CD4-positive, alpha-beta T cell (primary cell): ENCODE data around the gene NUP160. TPM values are rescaled to one million over a fixed set of nuclear protein-coding genes. Genes with fewer than 3 reads are reported as not detected.

Experiments
- ATAC-seq: fragments of 200-7000 bp; cut with Tn5 transposase; one replicate; pipeline ENCODE4 v1.10.0; 2022; ENCODE audit warnings: mild to moderate bottlenecking; ENCODE audit not compliant: poor library complexity
- CTCF ChIA-PET: fragments of 350-600 bp; sonication (Branson Sonifier 250); formaldehyde crosslinking; loops from one replicate; lab custom pipeline; 2021; ENCODE audit warnings: antibody characterized with exemption, inconsistent platforms; lab: Charles Lee
- POLR2A ChIA-PET: fragments of 350-600 bp; sonication (Branson Sonifier 250); formaldehyde crosslinking; loops from one replicate; lab custom pipeline; 2021; ENCODE audit warnings: antibody characterized with exemption, inconsistent platforms; lab: Charles Lee
- DNase-seq, 14 experiments: peaks; one replicate each; pipeline ENCODE4 v3.0.0-alpha.2; 2013 to 2020; ENCODE audit warnings: mixed read lengths in 2 of 14
- H3K27ac ChIP-seq, 2 donors: one replicate each; pipeline versions ENCODE4 v1.5.1 to v1.7.0; 2013; ENCODE audit warnings: low read length in 2 of 2, low read depth in 1 of 2, mild to moderate bottlenecking in 1 of 2
- H3K27me3 ChIP-seq, 2 experiments: 1 replicate in 1 of 2; 2 replicates in 1 of 2; pipeline versions ENCODE4 v1.6.1 to v1.7.0; 2013; ENCODE audit warnings: low read length in 2 of 2, control low read depth in 1 of 2, mild to moderate bottlenecking in 1 of 2, moderate library complexity in 1 of 2; ENCODE audit not compliant: insufficient read depth in 2 of 2, control insufficient read depth in 1 of 2
- H3K36me3 ChIP-seq: one replicate; pipeline ENCODE4 v1.6.1; 2013; ENCODE audit warnings: low read length, control low read depth; ENCODE audit not compliant: insufficient read depth
- H3K4me1 ChIP-seq: one replicate; pipeline ENCODE4 v1.6.1; 2013; ENCODE audit warnings: low read length, control low read depth; ENCODE audit not compliant: insufficient read depth
- H3K4me3 ChIP-seq: one replicate; pipeline ENCODE4 v1.5.1; 2013; ENCODE audit warnings: mild to moderate bottlenecking, low read length, moderate library complexity
- H3K9me3 ChIP-seq, 2 experiments: 1 replicate in 1 of 2; 2 replicates in 1 of 2; pipeline versions ENCODE4 v1.6.1 to v1.7.0; 2013; ENCODE audit warnings: low read length in 2 of 2, mild to moderate bottlenecking in 2 of 2, control low read depth in 1 of 2, moderate library complexity in 1 of 2; ENCODE audit not compliant: control insufficient read depth in 1 of 2, insufficient read depth in 1 of 2
- H3K27ac Mint-ChIP-seq: one replicate; pipeline ENCODE4 v1.8.0; 2020; ENCODE audit warnings: mixed read lengths
- H3K27me3 Mint-ChIP-seq: one replicate; pipeline ENCODE4 v1.8.0; 2021; ENCODE audit warnings: mixed read lengths
- H3K36me3 Mint-ChIP-seq: one replicate; pipeline ENCODE4 v1.8.0; 2021; ENCODE audit warnings: low read depth, mixed read lengths
- H3K4me1 Mint-ChIP-seq: one replicate; pipeline ENCODE4 v1.8.0; 2021; ENCODE audit warnings: low read depth, mixed read lengths
- H3K4me3 Mint-ChIP-seq: one replicate; pipeline ENCODE4 v1.8.0; 2020; ENCODE audit warnings: mild to moderate bottlenecking, mixed read lengths
- H3K9me3 Mint-ChIP-seq: one replicate; pipeline ENCODE4 v1.8.0; 2020; ENCODE audit warnings: mixed read lengths
- intact Hi-C, 2 experiments: fragments of 100-400 bp; cut with DNase I in 1 of 2; cut with micrococcal nuclease in 1 of 2; formaldehyde crosslinking; loops; one replicate each; pipeline versions ENCODE4 v1.15.1 to v1.9.0; 2023 to 2025; cut with DNase I, micrococcal nuclease
- total RNA-seq, 174 experiments: library from RNA in 2 of 174; stranded (reverse) in 2 of 174; gene quantifications; one replicate each; pipeline ENCODE4 v1.2.3 and lab custom pipeline; 2021 to 2026
- TF ChIP-seq, protein P1 (sequence below): fragments of 200-600 bp; IDR thresholded peaks from one replicate; pipeline ENCODE4 v1.8.0; 2022; ENCODE audit warnings: antibody characterized with exemption, mild to moderate bottlenecking

NUP160 gene
- total RNA-seq, 2 experiments from 2014 or later: 41.9 to 47.9 TPM

- DNase-seq (no peak), ATAC-seq (no peak)
- CTCF ChIA-PET: interaction anchor here (1.3 kb wide), 1 partner anchor 14 kb away, joined by 3 read pairs; no protein-coding TSS in a partner anchor
- no peaks in the 10 kb centered on the region for H3K9me3 ChIP-seq
- no peak overlapping the region for H3K4me3 ChIP-seq
- H3K27ac Mint-ChIP-seq: no peak overlapping the region
- H3K4me3 Mint-ChIP-seq: no peak overlapping the region
- no peaks in the 10 kb centered on the region for H3K27me3 Mint-ChIP-seq
- peaks cover 93% of the 10 kb centered on the region for H3K36me3 ChIP-seq
- TF ChIP-seq, protein P1, sequence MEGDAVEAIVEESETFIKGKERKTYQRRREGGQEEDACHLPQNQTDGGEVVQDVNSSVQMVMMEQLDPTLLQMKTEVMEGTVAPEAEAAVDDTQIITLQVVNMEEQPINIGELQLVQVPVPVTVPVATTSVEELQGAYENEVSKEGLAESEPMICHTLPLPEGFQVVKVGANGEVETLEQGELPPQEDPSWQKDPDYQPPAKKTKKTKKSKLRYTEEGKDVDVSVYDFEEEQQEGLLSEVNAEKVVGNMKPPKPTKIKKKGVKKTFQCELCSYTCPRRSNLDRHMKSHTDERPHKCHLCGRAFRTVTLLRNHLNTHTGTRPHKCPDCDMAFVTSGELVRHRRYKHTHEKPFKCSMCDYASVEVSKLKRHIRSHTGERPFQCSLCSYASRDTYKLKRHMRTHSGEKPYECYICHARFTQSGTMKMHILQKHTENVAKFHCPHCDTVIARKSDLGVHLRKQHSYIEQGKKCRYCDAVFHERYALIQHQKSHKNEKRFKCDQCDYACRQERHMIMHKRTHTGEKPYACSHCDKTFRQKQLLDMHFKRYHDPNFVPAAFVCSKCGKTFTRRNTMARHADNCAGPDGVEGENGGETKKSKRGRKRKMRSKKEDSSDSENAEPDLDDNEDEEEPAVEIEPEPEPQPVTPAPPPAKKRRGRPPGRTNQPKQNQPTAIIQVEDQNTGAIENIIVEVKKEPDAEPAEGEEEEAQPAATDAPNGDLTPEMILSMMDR: no peak
- H3K4me1 Mint-ChIP-seq: peaks cover 5% of the 10 kb centered on the region
- H3K27ac ChIP-seq: no peak overlapping the region
- peaks cover 98% of the 10 kb centered on the region for H3K36me3 Mint-ChIP-seq
- H3K4me1 ChIP-seq: no peaks in the 10 kb centered on the region
- no peaks in the 10 kb centered on the region for H3K9me3 Mint-ChIP-seq
- intact Hi-C loops: no loop called here
- no peaks in the 10 kb centered on the region for H3K27me3 ChIP-seq
- POLR2A ChIA-PET: no interaction called here
Measured at GRCh38 chr11:47732271-47732670, 115.9 kb downstream of the NUP160 start.

GRCh38 chr11:47731475-47731874, 116.7 kb downstream of the NUP160 start:
- Histone ChIP-seq H3K27ac (no peak overlapping the region), H3K27me3 (no peaks in the 10 kb centered on the region), H3K4me3 (no peak overlapping the region), H3K4me1 (no peaks in the 10 kb centered on the region), H3K9me3 (no peaks in the 10 kb centered on the region), H3K36me3 (peaks cover 95% of the 10 kb centered on the region)
- intact Hi-C loops: no loop called here
- DNase-seq: no peak
- Mint-ChIP-seq H3K4me3 (no peak overlapping the region), H3K4me1 (peaks cover 5% of the 10 kb centered on the region), H3K27ac (no peak overlapping the region), H3K27me3 (no peaks in the 10 kb centered on the region), H3K36me3 (peaks cover 98% of the 10 kb centered on the region), H3K9me3 (no peaks in the 10 kb centered on the region)
- TF ChIP-seq, protein P1: no peak
- ChIA-PET POLR2A (no interaction called here), CTCF (interaction anchor here (0.6 to 1.3 kb wide), 2 partner anchors 15 to 119 kb away, joined by 3 read pairs; no protein-coding TSS in a partner anchor)
- ATAC-seq: no peak

Other genes starting within 250 kb of the NUP160 start
- gene MTCH2, start 205.8 kb downstream of the NUP160 start, total RNA-seq: 10 to 100 TPM; 11.8 to 12.7 TPM
- gene AGBL2, start 133.0 kb downstream of the NUP160 start, total RNA-seq: 1 to 10 TPM; 3.6 to 4.4 TPM
- gene FNBP4, start 81.0 kb downstream of the NUP160 start, total RNA-seq: 100 to 1,000 TPM; 402 to 427 TPM
- gene PTPRJ, start 132.2 kb upstream of the NUP160 start, total RNA-seq: 10 to 100 TPM; 26.6 to 28.9 TPM